Suprapubic skin (tissue), 4 donors: ENCODE data around the gene TAGLN3. TPM values are rescaled to one million over a fixed set of nuclear protein-coding genes. Genes with fewer than 3 reads are reported as not detected.

Experiments
- DNase-seq, 2 donors: peaks; one replicate each; pipeline ENCODE4 v3.0.0-alpha.2; 2019; ENCODE audit warnings: low spot score in 2 of 2
- H3K27ac ChIP-seq: fragments of 200-600 bp; sonication (generic); one replicate; pipeline ENCODE4 v1.5.1; 2019
- H3K27me3 ChIP-seq: fragments of 200-600 bp; sonication (generic); one replicate; pipeline ENCODE4 v1.5.1; 2019
- H3K36me3 ChIP-seq: fragments of 200-600 bp; sonication (generic); one replicate; pipeline ENCODE4 v1.5.1; 2019
- H3K4me1 ChIP-seq: fragments of 200-600 bp; sonication (generic); one replicate; pipeline ENCODE4 v1.5.1; 2019
- H3K4me3 ChIP-seq: fragments of 200-600 bp; sonication (generic); one replicate; pipeline ENCODE4 v1.5.1; 2019; ENCODE audit warnings: mild to moderate bottlenecking
- H3K9me3 ChIP-seq: fragments of 200-600 bp; sonication (generic); one replicate; pipeline ENCODE4 v1.5.1; 2019
- EP300 ChIP-seq: sonication (generic); formaldehyde crosslinking; IDR thresholded peaks from one replicate; pipeline ENCODE4 v1.6.1; 2017; ENCODE audit warnings: antibody characterized with exemption
- POLR2A ChIP-seq, 2 donors: fragments of 450-650 bp; IDR thresholded peaks; one replicate each; pipeline ENCODE4 v1.6.1; 2017; ENCODE audit warnings: antibody characterized with exemption in 2 of 2, mild to moderate bottlenecking in 2 of 2, moderate library complexity in 2 of 2
- POLR2AphosphoS5 ChIP-seq, 3 donors: sonication (generic); formaldehyde crosslinking; IDR thresholded peaks; one replicate each; pipeline ENCODE4 v1.6.1; 2017; ENCODE audit warnings: antibody characterized with exemption in 3 of 3
- WGBS: methylation state at CpG from one replicate; pipeline ENCODE4 v1.1.5; 2018; 5-methylcytosine and 5-hydroxymethylcytosine counted together
- total RNA-seq, 4 donors: library from RNA; depleted of rRNA; stranded (reverse); fragments of >200 nt; gene quantifications; one replicate each; pipeline ENCODE4 v1.1.0, GENCODE V29; 2016
- TF ChIP-seq, protein P1 (sequence below), 2 donors: fragments of 200-600 bp in 1 of 2; fragments of 450-650 bp in 1 of 2; sonication (generic) in 1 of 2; IDR thresholded peaks; one replicate each; pipeline ENCODE4 v1.5.1; 2016 to 2019; ENCODE audit warnings: antibody characterized with exemption in 2 of 2, mild to moderate bottlenecking in 1 of 2, moderate library complexity in 1 of 2

Gene TAGLN3
- total RNA-seq, 4 donors from 2014 or later = 0.60 to 0.98 TPM; not detected in 2

DNA sequence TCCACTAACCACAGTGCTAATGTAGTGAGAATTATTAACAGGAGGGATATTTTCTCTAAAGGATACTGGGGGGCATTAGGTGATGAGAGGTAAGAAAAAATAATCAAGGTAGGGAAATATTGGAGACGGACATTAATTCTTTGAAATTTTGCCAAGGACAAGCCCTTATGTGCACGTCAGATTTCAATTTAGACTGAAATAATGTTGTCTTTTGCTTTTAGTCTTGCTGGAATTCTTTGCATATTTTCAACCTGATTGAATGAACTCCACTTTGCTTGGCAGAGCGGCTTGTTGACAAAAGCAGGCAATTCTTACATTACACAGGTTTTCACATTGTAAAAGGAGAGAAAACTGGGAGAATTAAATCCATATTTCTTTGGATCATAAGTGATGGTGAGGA, 62.4 kb downstream of the TAGLN3 start:
- H3K27me3 ChIP-seq = no peaks in the 10 kb centered on the region
- WGBS = 55% methylated on average over 3 of the region's 3 CpGs
- H3K4me3 ChIP-seq = no peak overlapping the region
- H3K27ac ChIP-seq = no peak overlapping the region
- TF ChIP-seq EP300 = no peak
- TF ChIP-seq, protein P1, sequence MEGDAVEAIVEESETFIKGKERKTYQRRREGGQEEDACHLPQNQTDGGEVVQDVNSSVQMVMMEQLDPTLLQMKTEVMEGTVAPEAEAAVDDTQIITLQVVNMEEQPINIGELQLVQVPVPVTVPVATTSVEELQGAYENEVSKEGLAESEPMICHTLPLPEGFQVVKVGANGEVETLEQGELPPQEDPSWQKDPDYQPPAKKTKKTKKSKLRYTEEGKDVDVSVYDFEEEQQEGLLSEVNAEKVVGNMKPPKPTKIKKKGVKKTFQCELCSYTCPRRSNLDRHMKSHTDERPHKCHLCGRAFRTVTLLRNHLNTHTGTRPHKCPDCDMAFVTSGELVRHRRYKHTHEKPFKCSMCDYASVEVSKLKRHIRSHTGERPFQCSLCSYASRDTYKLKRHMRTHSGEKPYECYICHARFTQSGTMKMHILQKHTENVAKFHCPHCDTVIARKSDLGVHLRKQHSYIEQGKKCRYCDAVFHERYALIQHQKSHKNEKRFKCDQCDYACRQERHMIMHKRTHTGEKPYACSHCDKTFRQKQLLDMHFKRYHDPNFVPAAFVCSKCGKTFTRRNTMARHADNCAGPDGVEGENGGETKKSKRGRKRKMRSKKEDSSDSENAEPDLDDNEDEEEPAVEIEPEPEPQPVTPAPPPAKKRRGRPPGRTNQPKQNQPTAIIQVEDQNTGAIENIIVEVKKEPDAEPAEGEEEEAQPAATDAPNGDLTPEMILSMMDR (IDR thresholded peaks at IDR 0.05) = no peak
- no peak for TF ChIP-seq POLR2A (IDR thresholded peaks at IDR 0.05)
- TF ChIP-seq POLR2AphosphoS5 (IDR thresholded peaks at IDR 0.05) = no peak
- DNase-seq = no peak
- no peaks in the 10 kb centered on the region for H3K36me3 ChIP-seq
- no peaks in the 10 kb centered on the region for H3K4me1 ChIP-seq
- no peaks in the 10 kb centered on the region for H3K9me3 ChIP-seq

Other genes starting within 250 kb of the TAGLN3 start
- 100 to 1,000 TPM in 1 of 4 donors, 10 to 100 TPM in 3; 39.8 to 107 (median 60.7) TPM for gene PHLDB2, start 139.7 kb upstream of the TAGLN3 start, total RNA-seq
- gene ABHD10, start 19.9 kb upstream of the TAGLN3 start, total RNA-seq = 10 to 100 TPM; 10.7 to 17.0 (median 12.7) TPM
- gene TMPRSS7, start 35.8 kb downstream of the TAGLN3 start, total RNA-seq = 1 to 10 TPM in 1 of 4 donors, under 1 TPM in 2, not detected in 1; 0.40 to 1.0 (median 0.49) TPM
- gene C3orf52, start 87.5 kb downstream of the TAGLN3 start, total RNA-seq = 100 to 1,000 TPM in 2 of 4 donors, 10 to 100 TPM in 2; 78.8 to 183 (median 96.7) TPM
- gene GCSAM, start 134.3 kb downstream of the TAGLN3 start, total RNA-seq = 1 to 10 TPM in 3 of 4 donors, under 1 TPM in 1; 0.62 to 1.4 (median 1.3) TPM